Sigmoid colon (tissue), 7 donors: ENCODE results near the gene ZNF627. TPM values are rescaled to one million over a fixed set of nuclear protein-coding genes. Genes with fewer than 3 reads are reported as not detected.

Experiments used
- DNase-seq: peaks from one replicate; pipeline ENCODE4 v3.0.0-alpha.2; 2019
- H3K27ac ChIP-seq, 4 donors: fragments of 200-600 bp; sonication (generic); one replicate each; pipeline ENCODE4 v1.5.1; 2016 to 2019; ENCODE audit warnings: mild to moderate bottlenecking in 1 of 4
- H3K27me3 ChIP-seq, 3 donors: fragments of 200-600 bp; sonication (generic); one replicate each; pipeline ENCODE4 v1.5.1; 2019; ENCODE audit warnings: mild to moderate bottlenecking in 1 of 3
- H3K36me3 ChIP-seq, 4 donors: fragments of 200-600 bp; sonication (generic); one replicate each; pipeline ENCODE4 v1.5.1; 2016 to 2019
- H3K4me1 ChIP-seq, 4 donors: fragments of 200-600 bp; sonication (generic); one replicate each; pipeline ENCODE4 v1.5.1; 2017 to 2019
- H3K4me3 ChIP-seq, 4 donors: fragments of 200-600 bp; sonication (generic); one replicate each; pipeline ENCODE4 v1.5.1; 2017 to 2019; ENCODE audit warnings: mild to moderate bottlenecking in 2 of 4, moderate library complexity in 1 of 4
- H3K9me3 ChIP-seq, 4 donors: fragments of 200-600 bp in 3 of 4; sonication (generic) in 3 of 4; one replicate each; pipeline versions ENCODE4 v1.5.1 to v1.6.1; 2013 to 2019
- CTCF ChIP-seq, 4 experiments: fragments of 450-650 bp in 3 of 4; fragments of 200-600 bp in 1 of 4; IDR thresholded peaks; one replicate each; pipeline ENCODE4 v1.5.1; 2016 to 2019; ENCODE audit warnings: antibody characterized with exemption in 4 of 4, mild to moderate bottlenecking in 3 of 4, moderate library complexity in 2 of 4
- EP300 ChIP-seq, 4 donors: sonication (generic); formaldehyde crosslinking; IDR thresholded peaks; one replicate each; pipeline ENCODE4 v1.6.1; 2017; ENCODE audit warnings: antibody characterized with exemption in 4 of 4
- POLR2A ChIP-seq, 2 donors: fragments of 450-650 bp; IDR thresholded peaks; one replicate each; pipeline ENCODE4 v1.6.1; 2016; ENCODE audit warnings: antibody characterized with exemption in 2 of 2, mild to moderate bottlenecking in 2 of 2, moderate library complexity in 2 of 2
- POLR2AphosphoS5 ChIP-seq, 4 donors: sonication (generic); formaldehyde crosslinking; IDR thresholded peaks; one replicate each; pipeline ENCODE4 v1.6.1; 2017; ENCODE audit warnings: antibody characterized with exemption in 4 of 4
- WGBS, 2 donors: extraction: QIAGEN DNeasy Blood & Tissue Kit; methylation state at CpG; one replicate each; pipeline ENCODE4 v1.1.7; 2013; 5-methylcytosine and 5-hydroxymethylcytosine counted together
- intact Hi-C: fragments of 100-400 bp; cut with DNase I; formaldehyde crosslinking; loops from one replicate; pipeline ENCODE4 v1.15.1; 2023
- polyA plus RNA-seq, 3 donors: library from polyadenylated mRNA; stranded (reverse); fragments of 200-250 nt; gene quantifications; one replicate each; pipeline ENCODE4 v1.2.3, GENCODE V29; 2013
- total RNA-seq, 4 donors: library from RNA; depleted of rRNA; stranded (reverse); fragments of >200 nt; gene quantifications; one replicate each; pipeline ENCODE4 v1.1.0, GENCODE V29; 2016
- donor health status: healthy with polysubstance abuse.
- donor health status: Bipolar disorder and iron deficiency.
- donor health status: healthy.

ZNF627 gene
- total and polyA plus RNA-seq, 7 donors, result 6.2 to 13.8 (median 7.9) TPM

DNA sequence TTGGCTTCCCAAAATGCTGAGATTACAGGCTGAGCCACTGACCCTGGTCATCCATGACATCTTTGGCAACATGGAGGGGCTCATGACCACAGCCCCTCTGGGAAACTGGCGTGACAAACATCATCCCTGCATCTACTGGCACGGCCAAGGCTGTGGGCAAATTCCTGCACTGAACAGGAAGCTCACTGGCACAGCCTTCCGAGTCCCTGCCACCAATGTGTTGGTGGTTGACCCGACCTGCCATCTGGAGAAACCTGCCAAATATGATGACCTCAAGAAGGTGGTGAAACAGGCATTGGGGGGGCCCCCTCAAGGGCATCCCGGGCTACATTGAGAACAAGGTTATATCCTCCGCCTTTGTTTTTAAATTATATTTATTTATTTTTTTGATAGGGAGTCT is 11.0 kb upstream of the ZNF627 start:
- Histone ChIP-seq H3K4me3 (no peak overlapping the region), H3K4me1 (no peaks in the 10 kb centered on the region), H3K27me3 (no peaks in the 10 kb centered on the region), H3K36me3 (no peaks in the 10 kb centered on the region), H3K9me3 (no peaks in the 10 kb centered on the region), H3K27ac (no peak overlapping the region)
- WGBS, 2 donors, result 64 to 72% methylated on average over 6 of the region's 6 CpGs
- TF ChIP-seq EP300 (IDR thresholded peaks at IDR 0.05), result no peak
- TF ChIP-seq POLR2AphosphoS5 (IDR thresholded peaks at IDR 0.05), result no peak
- no peak for TF ChIP-seq CTCF (IDR thresholded peaks at IDR 0.05)
- no peak for TF ChIP-seq POLR2A (IDR thresholded peaks at IDR 0.05)
- intact Hi-C loops, result loop anchor here (2.0 to 5.0 kb wide), 3 partner anchors 26 to 294 kb away; no protein-coding TSS in a partner anchor
- DNase-seq, result no peak

DNA sequence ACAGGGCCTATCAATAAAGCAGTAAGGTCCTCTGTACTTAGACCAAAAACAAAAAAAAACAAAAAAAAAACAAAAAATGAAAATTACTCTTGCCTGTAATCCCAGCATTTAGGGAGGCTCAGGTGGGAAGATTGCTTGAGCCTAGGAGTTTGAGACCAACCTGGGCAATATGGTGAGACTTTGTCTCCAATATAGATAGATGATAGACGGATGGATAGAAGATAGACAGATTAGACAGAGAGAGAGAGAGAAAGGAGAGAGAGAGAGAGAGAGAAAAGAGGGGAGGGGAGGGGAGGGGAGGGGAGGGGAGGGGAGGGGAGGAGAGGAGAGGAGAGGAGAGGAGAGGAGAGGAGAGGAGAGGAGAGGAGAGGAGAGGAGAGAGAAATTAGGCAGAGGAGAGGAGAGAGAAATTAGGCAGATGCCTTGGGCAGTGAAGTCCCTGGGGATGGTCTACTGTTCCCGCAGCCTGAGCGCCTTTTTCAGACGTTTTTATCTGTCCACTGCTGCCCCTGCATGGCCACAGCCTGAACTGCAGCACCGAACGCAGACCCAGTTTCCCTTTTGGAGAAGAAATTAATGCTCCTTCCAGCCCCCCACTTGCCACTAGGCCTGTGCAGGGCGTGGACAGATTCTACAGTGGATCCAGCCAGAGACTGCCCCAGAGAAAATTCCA is 9.8 kb upstream of the ZNF627 start:
- Histone ChIP-seq H3K36me3 (no peaks in the 10 kb centered on the region), H3K4me3 (no peak overlapping the region), H3K4me1 (no peaks in the 10 kb centered on the region), H3K27me3 (no peaks in the 10 kb centered on the region), H3K27ac (peak overlapping the region in 1 of 4 donors; percentile 2), H3K9me3 (no peaks in the 10 kb centered on the region)
- TF ChIP-seq CTCF (IDR thresholded peaks at IDR 0.05) (peak; percentile 83 to 91 (median 88)), POLR2AphosphoS5 (IDR thresholded peaks at IDR 0.05) (no peak)
- 2 to 8% methylated on average over 7 of the region's 7 CpGs for WGBS, 2 donors
- peak; percentile 86 for DNase-seq
- intact Hi-C loops, result loop anchor here (2.0 to 5.0 kb wide), 3 partner anchors 27 to 295 kb away; no protein-coding TSS in a partner anchor

DNA sequence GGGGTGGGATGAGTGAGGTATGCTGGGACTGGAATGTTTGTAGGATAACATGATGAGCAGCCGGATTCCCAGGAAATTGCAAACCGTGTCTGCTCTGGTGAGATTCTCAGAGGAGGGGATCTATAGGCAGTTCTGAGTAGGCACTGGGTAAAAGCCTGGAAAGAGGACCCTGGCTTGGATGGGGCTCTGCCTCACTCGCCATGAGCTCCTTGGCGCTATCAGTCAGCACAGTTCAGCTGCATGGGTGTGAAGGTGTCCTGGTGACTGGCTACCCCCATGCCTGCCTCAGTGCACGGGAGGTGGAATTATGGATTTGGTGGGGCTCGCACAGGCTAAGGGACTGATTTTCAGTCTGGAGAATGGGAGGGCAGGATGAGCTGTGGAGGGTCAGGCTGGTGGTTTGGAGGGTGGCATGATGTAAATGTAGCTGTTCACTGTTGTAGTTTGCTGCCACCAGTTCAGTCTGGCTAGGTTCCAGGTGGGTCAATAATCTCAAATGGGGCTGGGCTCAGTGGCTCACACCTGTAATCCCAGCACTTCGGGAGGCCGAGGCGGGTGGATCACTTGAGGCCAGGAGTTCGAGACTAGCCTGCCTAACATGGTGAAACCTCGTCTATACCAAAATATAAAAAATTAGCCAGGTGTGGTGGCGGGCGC is 9.2 kb upstream of the ZNF627 start:
- no peaks in the 10 kb centered on the region for H3K9me3 ChIP-seq
- intact Hi-C loops, result loop anchor here (2.0 to 5.0 kb wide), 3 partner anchors 27 to 296 kb away; no protein-coding TSS in a partner anchor
- H3K27me3 ChIP-seq, result no peaks in the 10 kb centered on the region
- TF ChIP-seq POLR2AphosphoS5 (IDR thresholded peaks at IDR 0.05) (no peak), POLR2A (IDR thresholded peaks at IDR 0.05) (no peak), EP300 (IDR thresholded peaks at IDR 0.05) (no peak), CTCF (IDR thresholded peaks at IDR 0.05) (peak in 2 of 4 experiments; percentile 7 to 9)
- no peaks in the 10 kb centered on the region for H3K4me1 ChIP-seq
- no peaks in the 10 kb centered on the region for H3K36me3 ChIP-seq
- 27 to 74% methylated on average over 13 of the region's 13 CpGs for WGBS, 2 donors
- no peak overlapping the region for H3K4me3 ChIP-seq
- peak overlapping the region in 1 of 4 donors; percentile 2 for H3K27ac ChIP-seq
- no peak for DNase-seq

DNA sequence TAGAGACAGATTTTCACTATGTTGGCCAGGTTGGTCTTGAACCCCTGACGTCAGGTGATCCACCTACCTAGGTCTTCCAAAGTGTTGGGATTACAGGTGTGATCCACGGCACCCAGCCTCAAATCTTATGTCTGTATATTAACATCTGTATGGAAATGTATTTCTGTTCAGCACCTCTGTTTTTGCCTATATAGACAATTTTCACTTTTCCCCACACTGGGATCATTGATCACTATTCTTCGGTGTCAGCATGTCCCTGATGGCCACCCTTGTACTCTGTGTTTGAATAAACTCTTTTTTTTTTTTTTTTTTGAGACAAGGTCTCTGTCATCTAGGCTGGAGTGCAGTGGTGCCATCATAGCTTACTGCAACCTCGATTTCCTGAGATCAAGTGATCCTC is 3.2 kb upstream of the ZNF627 start:
- DNase-seq, result no peak
- intact Hi-C loops, result loop anchor here (10.0 kb wide), 1 partner anchor 219 kb away; the partner anchor contains the start of gene SWSAP1

More for the DNA sequence above, 3.2 kb upstream of the ZNF627 start:
- peaks cover 0 to 19% (median 16%) of the 10 kb centered on the region in 4 donors for H3K4me1 ChIP-seq
- H3K9me3 ChIP-seq, result no peaks in the 10 kb centered on the region
- H3K27me3 ChIP-seq, result no peaks in the 10 kb centered on the region
- WGBS, 2 donors, result 89% methylated on average over 4 of the region's 4 CpGs
- H3K36me3 ChIP-seq, result no peaks in the 10 kb centered on the region
- TF ChIP-seq POLR2A (IDR thresholded peaks at IDR 0.05), result no peak
- TF ChIP-seq EP300 (IDR thresholded peaks at IDR 0.05), result no peak
- TF ChIP-seq POLR2AphosphoS5 (IDR thresholded peaks at IDR 0.05), result no peak
- no peak for TF ChIP-seq CTCF (IDR thresholded peaks at IDR 0.05)
- H3K4me3 ChIP-seq, result no peak overlapping the region
- H3K27ac ChIP-seq, result no peak overlapping the region
